PC-3 (cell line): ENCODE data around the gene ABCB10.

Source experiments
- CTCF ChIP-seq: fragments of 300-600 bp; sonication (generic); conservative IDR thresholded peaks from 2 replicates; pipeline ENCODE4 v1.5.1; 2017; ENCODE audit warnings: antibody characterized with exemption, low read depth, mild to moderate bottlenecking, low read length
- EZH2 ChIP-seq: fragments of 300-600 bp; sonication (generic); IDR thresholded peaks from one replicate; pipeline ENCODE4 v1.6.1; 2017; ENCODE audit warnings: antibody characterized with exemption, mild to moderate bottlenecking, low read length; ENCODE audit not compliant: unreplicated experiment

- TF ChIP-seq CTCF (no peak), EZH2 (no peak)
Measured at GRCh38 chr1:229482511-229482910, 76.0 kb downstream of the ABCB10 start.
